ENCODE results near the gene PODN.

The PODN gene

DNA sequence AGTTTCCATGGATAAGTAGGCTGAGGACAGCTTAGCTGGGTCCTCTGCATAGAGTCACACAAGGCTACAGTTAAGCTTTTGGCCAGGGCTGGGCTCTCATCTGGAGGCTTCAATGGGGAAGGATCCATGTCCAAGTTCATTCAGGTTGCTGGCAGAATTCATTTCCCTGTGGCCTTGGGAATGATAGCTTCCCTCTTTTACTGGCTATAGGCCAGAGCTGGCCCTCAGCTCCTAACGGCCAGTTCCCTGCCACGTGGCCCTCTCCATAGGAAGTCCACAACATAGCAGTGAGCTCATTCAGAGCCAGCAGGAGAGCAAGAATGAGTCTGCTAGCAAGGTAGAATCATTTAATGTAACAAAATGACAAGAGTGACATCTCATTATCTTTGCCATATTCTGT, 15.1 kb upstream of the PODN start:
- Histone ChIP-seq H3K4me1 (ENCODE audit: low read length) (no peaks in the 10 kb centered on the region), H3K4me2 (ENCODE audit: low read length) (no peak overlapping the region), H3K4me3 (ENCODE audit: low read length) (no peak overlapping the region), H3K27ac (ENCODE audit: low read length) (no peak overlapping the region), H3K27me3 (ENCODE audit: low read depth, low read length) (no peaks in the 10 kb centered on the region), H4K20me1 (ENCODE audit: insufficient read depth, low read length) (no peaks in the 10 kb centered on the region), H3K79me2 (ENCODE audit: low read length) (no peaks in the 10 kb centered on the region), H3K9ac (ENCODE audit: low read length) (no peak overlapping the region), H3K9me3 (ENCODE audit: insufficient read depth, low read length) (no peaks in the 10 kb centered on the region), H3K36me3 (replicated peaks; ENCODE audit: low read depth, low read length) (no peaks in the 10 kb centered on the region), H2AFZ (ENCODE audit: low read depth, low read length) (no peak overlapping the region)
- TF ChIP-seq EZH2phosphoT487 (IDR thresholded peaks at IDR 0.05; ENCODE audit: low read depth), result no peak
- TF ChIP-seq, protein P1, sequence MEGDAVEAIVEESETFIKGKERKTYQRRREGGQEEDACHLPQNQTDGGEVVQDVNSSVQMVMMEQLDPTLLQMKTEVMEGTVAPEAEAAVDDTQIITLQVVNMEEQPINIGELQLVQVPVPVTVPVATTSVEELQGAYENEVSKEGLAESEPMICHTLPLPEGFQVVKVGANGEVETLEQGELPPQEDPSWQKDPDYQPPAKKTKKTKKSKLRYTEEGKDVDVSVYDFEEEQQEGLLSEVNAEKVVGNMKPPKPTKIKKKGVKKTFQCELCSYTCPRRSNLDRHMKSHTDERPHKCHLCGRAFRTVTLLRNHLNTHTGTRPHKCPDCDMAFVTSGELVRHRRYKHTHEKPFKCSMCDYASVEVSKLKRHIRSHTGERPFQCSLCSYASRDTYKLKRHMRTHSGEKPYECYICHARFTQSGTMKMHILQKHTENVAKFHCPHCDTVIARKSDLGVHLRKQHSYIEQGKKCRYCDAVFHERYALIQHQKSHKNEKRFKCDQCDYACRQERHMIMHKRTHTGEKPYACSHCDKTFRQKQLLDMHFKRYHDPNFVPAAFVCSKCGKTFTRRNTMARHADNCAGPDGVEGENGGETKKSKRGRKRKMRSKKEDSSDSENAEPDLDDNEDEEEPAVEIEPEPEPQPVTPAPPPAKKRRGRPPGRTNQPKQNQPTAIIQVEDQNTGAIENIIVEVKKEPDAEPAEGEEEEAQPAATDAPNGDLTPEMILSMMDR (IDR thresholded peaks at IDR 0.05; ENCODE audit: low read depth, low read length), result no peak

DNA sequence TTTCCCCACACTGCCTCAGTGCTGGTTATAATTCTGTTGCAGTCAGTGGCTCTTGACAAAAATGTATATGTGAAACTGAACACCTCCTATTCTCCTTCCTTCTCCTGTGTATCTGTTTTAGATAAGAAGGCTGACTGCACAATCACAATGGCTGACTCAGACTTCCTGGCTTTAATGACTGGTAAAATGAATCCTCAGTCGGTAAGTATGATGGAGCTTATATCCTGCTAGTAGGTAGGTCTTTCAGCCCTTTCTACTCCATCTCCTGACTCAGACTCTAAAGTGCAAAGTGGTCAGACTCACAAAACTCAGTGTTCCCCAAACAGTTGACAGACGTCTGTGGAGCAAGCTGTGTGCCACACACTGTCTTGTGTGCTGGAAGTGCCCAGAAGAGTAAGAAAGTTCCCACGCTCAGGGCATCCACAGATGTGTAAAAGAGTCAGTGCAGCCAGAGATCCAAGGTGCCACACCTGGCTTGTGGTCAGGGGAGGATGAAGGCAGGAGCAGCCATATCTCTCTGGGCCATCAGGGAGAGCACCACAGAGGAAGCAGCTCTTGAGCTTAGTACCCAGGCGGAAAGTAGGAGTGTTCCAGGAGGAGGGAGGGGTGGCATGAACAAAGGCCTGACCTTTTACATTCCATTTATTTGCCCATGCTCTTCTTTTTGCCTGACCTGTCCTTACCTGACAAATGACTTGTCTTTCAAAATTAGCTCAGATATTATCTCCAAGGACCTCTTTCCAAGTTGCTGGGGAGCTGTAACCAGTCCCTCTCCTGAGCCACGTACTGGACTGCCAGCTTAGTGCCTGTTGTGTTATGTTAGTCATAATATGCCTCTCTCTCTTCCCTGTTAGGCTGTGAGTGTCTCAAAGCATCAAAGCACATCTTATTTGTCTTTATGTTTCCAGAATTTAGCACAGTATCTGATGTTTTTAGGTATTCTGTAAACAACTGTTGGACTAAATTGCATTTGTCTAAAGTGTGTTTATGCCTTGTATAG, 14.0 kb upstream of the PODN start:
- no peaks in the 10 kb centered on the region for H3K4me1 ChIP-seq (ENCODE audit: low read length)
- H2AFZ ChIP-seq (ENCODE audit: low read depth, low read length), result no peak overlapping the region
- H3K27ac ChIP-seq (ENCODE audit: low read length), result no peak overlapping the region

DNA sequence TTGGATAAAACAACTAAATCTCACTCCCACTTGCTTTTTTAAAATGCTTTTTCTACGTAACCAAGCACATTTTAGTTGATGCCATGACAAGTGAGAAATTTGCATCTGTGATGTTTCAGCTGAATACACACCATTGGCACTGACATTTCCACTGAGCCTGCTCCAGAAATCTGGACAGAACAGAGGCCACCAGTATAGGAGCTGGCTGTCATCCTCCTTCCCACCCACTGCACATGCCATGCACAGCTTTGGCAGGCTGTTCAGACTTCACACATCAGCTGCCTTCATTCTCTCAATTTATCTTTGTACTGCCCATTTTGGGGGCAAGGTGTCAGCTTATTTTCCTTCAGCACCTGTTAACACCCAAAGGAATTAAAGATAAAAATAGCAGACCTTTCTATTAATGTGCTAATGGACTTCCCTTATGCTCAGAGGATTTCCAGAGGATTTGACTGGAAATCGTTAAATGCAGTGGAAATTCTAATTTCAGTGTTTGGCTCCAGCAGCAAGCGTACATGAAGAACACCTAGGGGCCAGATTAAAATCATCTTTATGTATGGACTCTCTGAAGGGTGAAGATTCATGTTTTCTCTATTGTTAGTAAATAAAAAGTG, 12.9 kb upstream of the PODN start:
- Histone ChIP-seq H3K79me2 (ENCODE audit: low read length) (no peaks in the 10 kb centered on the region), H3K4me3 (ENCODE audit: low read length) (no peak overlapping the region), H3K9ac (ENCODE audit: low read length) (no peak overlapping the region), H3K4me1 (ENCODE audit: low read length) (no peaks in the 10 kb centered on the region), H3K9me3 (ENCODE audit: insufficient read depth, low read length) (no peaks in the 10 kb centered on the region), H3K36me3 (replicated peaks; ENCODE audit: low read depth, low read length) (no peaks in the 10 kb centered on the region), H2AFZ (ENCODE audit: low read depth, low read length) (no peak overlapping the region), H4K20me1 (ENCODE audit: insufficient read depth, low read length) (no peaks in the 10 kb centered on the region), H3K27ac (ENCODE audit: low read length) (no peak overlapping the region), H3K27me3 (ENCODE audit: low read depth, low read length) (no peaks in the 10 kb centered on the region), H3K4me2 (ENCODE audit: low read length) (no peak overlapping the region)
- TF ChIP-seq, protein P1 (IDR thresholded peaks at IDR 0.05; ENCODE audit: low read depth, low read length), result no peak
- TF ChIP-seq EZH2phosphoT487 (IDR thresholded peaks at IDR 0.05; ENCODE audit: low read depth), result no peak

More for the DNA sequence above, 14.0 kb upstream of the PODN start:
- no peaks in the 10 kb centered on the region for H3K27me3 ChIP-seq (ENCODE audit: low read depth, low read length)
- no peak for TF ChIP-seq EZH2phosphoT487 (IDR thresholded peaks at IDR 0.05; ENCODE audit: low read depth)
- TF ChIP-seq, protein P1 (IDR thresholded peaks at IDR 0.05; ENCODE audit: low read depth, low read length), result no peak
- H3K9me3 ChIP-seq (ENCODE audit: insufficient read depth, low read length), result no peaks in the 10 kb centered on the region
- no peak overlapping the region for H3K4me2 ChIP-seq (ENCODE audit: low read length)
- H4K20me1 ChIP-seq (ENCODE audit: insufficient read depth, low read length), result no peaks in the 10 kb centered on the region
- no peaks in the 10 kb centered on the region for H3K36me3 ChIP-seq (replicated peaks; ENCODE audit: low read depth, low read length)
- no peaks in the 10 kb centered on the region for H3K79me2 ChIP-seq (ENCODE audit: low read length)
- H3K9ac ChIP-seq (ENCODE audit: low read length), result no peak overlapping the region
- H3K4me3 ChIP-seq (ENCODE audit: low read length), result no peak overlapping the region

DNA sequence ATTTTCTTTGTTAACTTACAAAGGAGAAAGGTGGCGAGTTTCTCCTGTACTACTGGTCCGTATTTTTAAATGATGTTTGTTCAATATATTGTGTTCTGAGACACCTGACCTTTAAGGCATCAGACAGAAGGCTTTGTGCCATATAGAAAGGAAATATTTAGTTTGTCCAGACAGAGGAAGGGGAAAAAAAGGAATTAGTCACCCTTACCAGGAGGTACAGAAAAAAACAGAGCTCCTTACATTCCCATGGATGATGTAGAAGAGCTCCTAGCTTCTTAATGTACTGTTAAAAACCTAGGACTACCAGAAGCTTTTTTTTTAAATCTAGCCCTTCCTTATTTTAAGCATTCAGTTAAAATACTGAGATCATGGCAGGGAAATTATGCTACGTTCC, 12.4 kb upstream of the PODN start:
- H3K27ac ChIP-seq (ENCODE audit: low read length), result no peak overlapping the region
- H3K4me3 ChIP-seq (ENCODE audit: low read length), result no peak overlapping the region
- no peaks in the 10 kb centered on the region for H4K20me1 ChIP-seq (ENCODE audit: insufficient read depth, low read length)
- no peak for TF ChIP-seq EZH2phosphoT487 (IDR thresholded peaks at IDR 0.05; ENCODE audit: low read depth)
- TF ChIP-seq, protein P1 (IDR thresholded peaks at IDR 0.05; ENCODE audit: low read depth, low read length), result no peak
- no peaks in the 10 kb centered on the region for H3K4me1 ChIP-seq (ENCODE audit: low read length)
- no peak overlapping the region for H3K9ac ChIP-seq (ENCODE audit: low read length)
- no peaks in the 10 kb centered on the region for H3K36me3 ChIP-seq (replicated peaks; ENCODE audit: low read depth, low read length)
- H3K9me3 ChIP-seq (ENCODE audit: insufficient read depth, low read length), result no peaks in the 10 kb centered on the region
- no peak overlapping the region for H3K4me2 ChIP-seq (ENCODE audit: low read length)
- H2AFZ ChIP-seq (ENCODE audit: low read depth, low read length), result no peak overlapping the region
- no peaks in the 10 kb centered on the region for H3K79me2 ChIP-seq (ENCODE audit: low read length)
- H3K27me3 ChIP-seq (ENCODE audit: low read depth, low read length), result no peaks in the 10 kb centered on the region
